HepG2 (cell line): ENCODE results near the gene DIPK1A. TPM values are rescaled to one million over a fixed set of nuclear protein-coding genes. Genes with fewer than 3 reads are reported as not detected.

Experiments
- DNMT1 ChIP-seq: sonication (generic); formaldehyde crosslinking; IDR thresholded peaks from 2 replicates; pipeline ENCODE4 v1.5.1; 2020; ENCODE audit warnings: mild to moderate bottlenecking, missing genetic modification reagents
- DNMT3B ChIP-seq: conservative IDR thresholded peaks from 2 replicates; pipeline ENCODE4 v1.6.1; 2016; ENCODE audit warnings: missing biosample characterization, control low read depth
- EEA1 ChIP-seq: sonication (generic); formaldehyde crosslinking; IDR thresholded peaks from 2 replicates; pipeline ENCODE4 v1.5.1; 2020; ENCODE audit warnings: mild to moderate bottlenecking, missing genetic modification reagents, borderline replicate concordance
- HOXA3 ChIP-seq: sonication (generic); formaldehyde crosslinking; IDR thresholded peaks from 2 replicates; pipeline ENCODE4 v1.5.0; 2020; ENCODE audit warnings: missing genetic modification reagents
- HOXA5 ChIP-seq: sonication (generic); formaldehyde crosslinking; IDR thresholded peaks from 2 replicates; pipeline ENCODE4 v1.4.0; 2020; ENCODE audit warnings: missing genetic modification reagents
- NCOA1 ChIP-seq: sonication (generic); formaldehyde crosslinking; IDR thresholded peaks from 2 replicates; pipeline ENCODE4 v1.9.0; 2021; ENCODE audit warnings: missing genetic modification reagents
- NCOA5 ChIP-seq: sonication (generic); formaldehyde crosslinking; IDR thresholded peaks from 2 replicates; pipeline ENCODE4 v1.4.0; 2020; ENCODE audit warnings: missing genetic modification reagents
- RARA ChIP-seq: IDR thresholded peaks from 2 replicates; pipeline ENCODE4 v1.6.1; 2016; ENCODE audit warnings: missing genetic modification reagents, missing compliant biosample characterization
- REXO4 ChIP-seq: sonication (generic); formaldehyde crosslinking; IDR thresholded peaks from 2 replicates; pipeline ENCODE4 v1.8.0; 2022; ENCODE audit warnings: missing genetic modification reagents, mild to moderate bottlenecking, borderline replicate concordance
- RFX1 ChIP-seq: fragments of 450-650 bp; IDR thresholded peaks from 2 replicates; pipeline ENCODE4 v1.6.1; 2017
- SNAPC2 ChIP-seq: sonication (generic); formaldehyde crosslinking; IDR thresholded peaks from 2 replicates; pipeline ENCODE4 v1.8.1; 2022; ENCODE audit warnings: mild to moderate bottlenecking, missing genetic modification reagents
- ZC3H13 ChIP-seq: sonication (generic); formaldehyde crosslinking; IDR thresholded peaks from 2 replicates; pipeline ENCODE4 v1.8.1; 2023; ENCODE audit warnings: mild to moderate bottlenecking, missing genetic modification reagents, moderate library complexity
- ZFP41 ChIP-seq: sonication (generic); formaldehyde crosslinking; IDR thresholded peaks from 2 replicates; pipeline ENCODE4 v1.4.0; 2020; ENCODE audit warnings: mild to moderate bottlenecking, missing genetic modification reagents, borderline replicate concordance
- ZNF251 ChIP-seq: sonication (generic); formaldehyde crosslinking; IDR thresholded peaks from 2 replicates; pipeline ENCODE4 v1.9.0; 2021; ENCODE audit warnings: mild to moderate bottlenecking, missing genetic modification reagents
- ZNF263 ChIP-seq: sonication (generic); formaldehyde crosslinking; IDR thresholded peaks from 2 replicates; pipeline ENCODE4 v1.4.0; 2020; ENCODE audit warnings: missing genetic modification reagents
- ZNF556 ChIP-seq: sonication (generic); formaldehyde crosslinking; IDR thresholded peaks from 2 replicates; pipeline ENCODE4 v1.4.0; 2020; ENCODE audit warnings: mild to moderate bottlenecking, missing genetic modification reagents, borderline replicate concordance
- ZNF678 ChIP-seq: sonication (generic); formaldehyde crosslinking; IDR thresholded peaks from 2 replicates; pipeline ENCODE4 v1.4.0; 2020; ENCODE audit warnings: mild to moderate bottlenecking, missing genetic modification reagents
- ZSCAN22 ChIP-seq: sonication (generic); formaldehyde crosslinking; IDR thresholded peaks from 2 replicates; pipeline ENCODE4 v1.4.0; 2020; ENCODE audit warnings: mild to moderate bottlenecking, missing genetic modification reagents
- ZSCAN9 ChIP-seq: IDR thresholded peaks from 2 replicates; pipeline ENCODE4 v1.6.1; 2016; ENCODE audit warnings: borderline replicate concordance
- polyA plus RNA-seq, 8 experiments: library from polyadenylated mRNA; depleted of rRNA in 3 of 8; stranded (reverse) in 7 of 8; unstranded in 1 of 8; fragments of >200 nt; fragmentation: Illumina TruSeq in 4 of 8; extraction: Trizol in 4 of 8; gene quantifications; 2 replicates each; pipeline versions ENCODE4 v1.2.1 to v1.2.3, GENCODE V29; 2011 to 2016; ENCODE audit warnings: low read depth in 4 of 8, missing spikeins in 1 of 8, mixed read lengths in 1 of 8; ENCODE audit not compliant: insufficient read depth in 1 of 8
- total RNA-seq, 5 experiments: library from RNA; depleted of rRNA; stranded (reverse); fragments of >200 nt; fragmentation: Illumina TruSeq; extraction: Trizol; gene quantifications; 2 replicates each; pipeline ENCODE4 v1.2.3, GENCODE V29; 2016; ENCODE audit warnings: low read depth in 1 of 5
- TF ChIP-seq, protein P1 (sequence below): sonication (generic); formaldehyde crosslinking; IDR thresholded peaks from 2 replicates; pipeline ENCODE4 v1.4.0; 2020; ENCODE audit warnings: missing genetic modification reagents
- TF ChIP-seq, protein P2 (sequence below): sonication (generic); formaldehyde crosslinking; IDR thresholded peaks from 2 replicates; pipeline ENCODE4 v1.4.0; 2020; ENCODE audit warnings: missing genetic modification reagents
- TF ChIP-seq, protein P3 (sequence below): IDR thresholded peaks from 2 replicates; pipeline ENCODE4 v1.6.1; 2016; ENCODE audit warnings: mild to moderate bottlenecking
- TF ChIP-seq, protein P4 (sequence below): sonication (generic); formaldehyde crosslinking; IDR thresholded peaks from 2 replicates; pipeline ENCODE4 v1.4.0; 2020; ENCODE audit warnings: missing genetic modification reagents, borderline replicate concordance

DIPK1A gene
- total and polyA plus RNA-seq, 2 of the 13 experiments (the other 11 are each of a cell fraction or from before 2014, with no cell fraction given) = 8.4 TPM

DNA sequence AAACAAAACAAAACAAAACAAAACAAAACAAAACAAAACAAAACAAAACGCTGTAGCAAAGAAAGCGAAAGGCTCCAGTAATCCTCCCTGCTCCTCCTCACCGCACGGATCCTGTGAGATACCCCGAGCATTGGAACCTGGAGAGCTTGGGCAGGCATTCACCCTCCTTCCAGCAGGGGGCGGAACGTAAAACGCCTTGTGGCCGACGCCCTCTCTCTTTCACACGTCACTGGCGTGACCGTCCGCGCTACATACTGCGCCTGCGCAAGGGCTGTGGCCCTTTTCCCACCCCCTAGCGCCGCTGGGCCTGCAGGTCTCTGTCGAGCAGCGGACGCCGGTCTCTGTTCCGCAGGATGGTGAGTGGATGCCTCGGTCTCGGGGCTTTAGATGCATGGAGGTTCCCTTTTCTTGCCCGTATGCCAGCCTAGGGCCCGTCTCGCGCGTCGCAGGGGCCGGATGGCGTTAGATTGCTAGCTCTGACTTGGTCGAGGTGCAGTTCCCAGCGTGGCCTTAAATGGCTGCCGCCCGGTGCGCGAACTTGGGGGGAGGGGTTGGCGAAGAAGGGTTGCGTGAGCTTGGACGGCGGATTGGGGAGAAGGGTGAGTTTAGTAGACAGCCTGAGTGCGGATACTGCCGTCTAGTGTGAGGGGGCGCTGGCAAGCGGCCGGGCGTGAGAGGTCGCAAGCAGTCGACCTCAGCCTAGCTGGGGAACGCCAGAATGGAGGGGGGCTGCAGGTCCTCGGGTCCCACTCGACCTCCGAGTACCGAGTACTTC is 129.3 kb downstream of the DIPK1A start, which contains the start of gene RPL5 (continued):
- TF ChIP-seq, protein P1, sequence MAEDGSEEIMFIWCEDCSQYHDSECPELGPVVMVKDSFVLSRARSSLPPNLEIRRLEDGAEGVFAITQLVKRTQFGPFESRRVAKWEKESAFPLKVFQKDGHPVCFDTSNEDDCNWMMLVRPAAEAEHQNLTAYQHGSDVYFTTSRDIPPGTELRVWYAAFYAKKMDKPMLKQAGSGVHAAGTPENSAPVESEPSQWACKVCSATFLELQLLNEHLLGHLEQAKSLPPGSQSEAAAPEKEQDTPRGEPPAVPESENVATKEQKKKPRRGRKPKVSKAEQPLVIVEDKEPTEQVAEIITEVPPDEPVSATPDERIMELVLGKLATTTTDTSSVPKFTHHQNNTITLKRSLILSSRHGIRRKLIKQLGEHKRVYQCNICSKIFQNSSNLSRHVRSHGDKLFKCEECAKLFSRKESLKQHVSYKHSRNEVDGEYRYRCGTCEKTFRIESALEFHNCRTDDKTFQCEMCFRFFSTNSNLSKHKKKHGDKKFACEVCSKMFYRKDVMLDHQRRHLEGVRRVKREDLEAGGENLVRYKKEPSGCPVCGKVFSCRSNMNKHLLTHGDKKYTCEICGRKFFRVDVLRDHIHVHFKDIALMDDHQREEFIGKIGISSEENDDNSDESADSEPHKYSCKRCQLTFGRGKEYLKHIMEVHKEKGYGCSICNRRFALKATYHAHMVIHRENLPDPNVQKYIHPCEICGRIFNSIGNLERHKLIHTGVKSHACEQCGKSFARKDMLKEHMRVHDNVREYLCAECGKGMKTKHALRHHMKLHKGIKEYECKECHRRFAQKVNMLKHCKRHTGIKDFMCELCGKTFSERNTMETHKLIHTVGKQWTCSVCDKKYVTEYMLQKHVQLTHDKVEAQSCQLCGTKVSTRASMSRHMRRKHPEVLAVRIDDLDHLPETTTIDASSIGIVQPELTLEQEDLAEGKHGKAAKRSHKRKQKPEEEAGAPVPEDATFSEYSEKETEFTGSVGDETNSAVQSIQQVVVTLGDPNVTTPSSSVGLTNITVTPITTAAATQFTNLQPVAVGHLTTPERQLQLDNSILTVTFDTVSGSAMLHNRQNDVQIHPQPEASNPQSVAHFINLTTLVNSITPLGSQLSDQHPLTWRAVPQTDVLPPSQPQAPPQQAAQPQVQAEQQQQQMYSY (CRISPR knock-in tag) = no peak
- TF ChIP-seq RFX1 (no peak), REXO4 (CRISPR knock-in tag) (0 out of 2 replicates have a peak, but pooled peaks have one; percentile 67), DNMT1 (CRISPR knock-in tag) (peak; percentile 33; the same call in 1 of the 2 replicates), DNMT3B (CRISPR knock-in tag) (peak; percentile 95), ZNF251 (CRISPR knock-in tag) (no peak), EEA1 (CRISPR knock-in tag) (no peak), NCOA5 (no peak), ZFP41 (CRISPR knock-in tag) (no peak), ZSCAN22 (CRISPR knock-in tag) (peak; percentile 53; the same call in 1 of the 2 replicates), ZNF556 (CRISPR knock-in tag) (peak; percentile 89; the same call in 1 of the 2 replicates), ZNF263 (peak; percentile 81), HOXA5 (CRISPR knock-in tag) (peak; percentile 97), ZC3H13 (peak; percentile 94), RARA (CRISPR knock-in tag) (peak; percentile 18; the same call in 1 of the 2 replicates), NCOA1 (CRISPR knock-in tag) (no peak; the same call in 1 of the 2 replicates), ZSCAN9 (CRISPR knock-in tag) (peak; percentile 94), SNAPC2 (CRISPR knock-in tag) (0 out of 2 replicates have a peak, but pooled peaks have one; percentile 31), HOXA3 (peak; percentile 95), ZNF678 (CRISPR knock-in tag) (peak; percentile 70; the same call in 1 of the 2 replicates)
- TF ChIP-seq, protein P2, sequence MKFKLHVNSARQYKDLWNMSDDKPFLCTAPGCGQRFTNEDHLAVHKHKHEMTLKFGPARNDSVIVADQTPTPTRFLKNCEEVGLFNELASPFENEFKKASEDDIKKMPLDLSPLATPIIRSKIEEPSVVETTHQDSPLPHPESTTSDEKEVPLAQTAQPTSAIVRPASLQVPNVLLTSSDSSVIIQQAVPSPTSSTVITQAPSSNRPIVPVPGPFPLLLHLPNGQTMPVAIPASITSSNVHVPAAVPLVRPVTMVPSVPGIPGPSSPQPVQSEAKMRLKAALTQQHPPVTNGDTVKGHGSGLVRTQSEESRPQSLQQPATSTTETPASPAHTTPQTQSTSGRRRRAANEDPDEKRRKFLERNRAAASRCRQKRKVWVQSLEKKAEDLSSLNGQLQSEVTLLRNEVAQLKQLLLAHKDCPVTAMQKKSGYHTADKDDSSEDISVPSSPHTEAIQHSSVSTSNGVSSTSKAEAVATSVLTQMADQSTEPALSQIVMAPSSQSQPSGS (CRISPR knock-in tag) = peak; percentile 91
- TF ChIP-seq, protein P3, sequence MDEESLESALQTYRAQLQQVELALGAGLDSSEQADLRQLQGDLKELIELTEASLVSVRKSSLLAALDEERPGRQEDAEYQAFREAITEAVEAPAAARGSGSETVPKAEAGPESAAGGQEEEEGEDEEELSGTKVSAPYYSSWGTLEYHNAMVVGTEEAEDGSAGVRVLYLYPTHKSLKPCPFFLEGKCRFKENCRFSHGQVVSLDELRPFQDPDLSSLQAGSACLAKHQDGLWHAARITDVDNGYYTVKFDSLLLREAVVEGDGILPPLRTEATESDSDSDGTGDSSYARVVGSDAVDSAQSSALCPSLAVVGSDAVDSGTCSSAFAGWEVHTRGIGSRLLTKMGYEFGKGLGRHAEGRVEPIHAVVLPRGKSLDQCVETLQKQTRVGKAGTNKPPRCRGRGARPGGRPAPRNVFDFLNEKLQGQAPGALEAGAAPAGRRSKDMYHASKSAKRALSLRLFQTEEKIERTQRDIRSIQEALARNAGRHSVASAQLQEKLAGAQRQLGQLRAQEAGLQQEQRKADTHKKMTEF (CRISPR knock-in tag) = peak; percentile 92
- TF ChIP-seq, protein P4, sequence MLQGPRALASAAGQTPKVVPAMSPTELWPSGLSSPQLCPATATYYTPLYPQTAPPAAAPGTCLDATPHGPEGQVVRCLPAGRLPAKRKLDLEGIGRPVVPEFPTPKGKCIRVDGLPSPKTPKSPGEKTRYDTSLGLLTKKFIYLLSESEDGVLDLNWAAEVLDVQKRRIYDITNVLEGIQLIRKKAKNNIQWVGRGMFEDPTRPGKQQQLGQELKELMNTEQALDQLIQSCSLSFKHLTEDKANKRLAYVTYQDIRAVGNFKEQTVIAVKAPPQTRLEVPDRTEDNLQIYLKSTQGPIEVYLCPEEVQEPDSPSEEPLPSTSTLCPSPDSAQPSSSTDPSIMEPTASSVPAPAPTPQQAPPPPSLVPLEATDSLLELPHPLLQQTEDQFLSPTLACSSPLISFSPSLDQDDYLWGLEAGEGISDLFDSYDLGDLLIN = peak; percentile 60; the same call in 1 of the 2 replicates
